KMS-11 (cell line): Measurements from ENCODE around the gene LHX1.

Experiments used
- H2AFZ ChIP-seq: fragments of 200-600 bp; sonication (generic); 2 replicates; pipeline ENCODE4 v1.6.1; 2016; ENCODE audit warnings: antibody characterized with exemption, mixed run types, low read depth
- H3K27ac ChIP-seq: fragments of 200-600 bp; sonication (generic); 2 replicates; pipeline ENCODE4 v1.6.1; 2016; ENCODE audit warnings: mild to moderate bottlenecking, mixed run types
- H3K27me3 ChIP-seq: fragments of 200-600 bp; sonication (generic); 2 replicates; pipeline ENCODE4 v1.6.1; 2017; ENCODE audit warnings: mild to moderate bottlenecking, low read depth, mixed run types, moderate library complexity; ENCODE audit not compliant: insufficient read depth
- H3K36me3 ChIP-seq: fragments of 200-600 bp; sonication (generic); 2 replicates; pipeline ENCODE4 v1.6.1; 2017; ENCODE audit warnings: mild to moderate bottlenecking, mixed run types; ENCODE audit not compliant: insufficient read depth
- H3K4me1 ChIP-seq: fragments of 200-600 bp; sonication (generic); 2 replicates; pipeline ENCODE4 v1.6.1; 2016; ENCODE audit warnings: mild to moderate bottlenecking, low read depth, mixed run types; ENCODE audit not compliant: poor library complexity, severe bottlenecking
- H3K4me2 ChIP-seq: fragments of 200-600 bp; sonication (generic); 2 replicates; pipeline ENCODE4 v1.7.0; 2016; ENCODE audit warnings: mild to moderate bottlenecking, mixed run types
- H3K4me3 ChIP-seq: fragments of 200-600 bp; sonication (generic); IDR thresholded peaks from 2 replicates; pipeline ENCODE4 v1.6.1; 2017; ENCODE audit warnings: low read depth, low read length, mixed read lengths; ENCODE audit not compliant: insufficient read depth
- H3K79me2 ChIP-seq: fragments of 200-600 bp; sonication (generic); 2 replicates; pipeline ENCODE4 v1.6.1; 2016; ENCODE audit warnings: low read depth, mixed run types; ENCODE audit not compliant: insufficient read depth
- H3K9ac ChIP-seq: fragments of 200-600 bp; sonication (generic); 2 replicates; pipeline ENCODE4 v1.6.1; 2016; ENCODE audit warnings: mild to moderate bottlenecking, mixed run types
- H4K20me1 ChIP-seq: fragments of 200-600 bp; sonication (generic); 2 replicates; pipeline ENCODE4 v1.6.1; 2016; ENCODE audit warnings: mild to moderate bottlenecking, mixed run types; ENCODE audit not compliant: insufficient read depth
- CTCF ChIP-seq: fragments of 200-600 bp; sonication (generic); conservative IDR thresholded peaks from 2 replicates; pipeline ENCODE4 v1.6.1; 2017; ENCODE audit warnings: low read depth, mild to moderate bottlenecking, antibody characterized with exemption, low read length, moderate library complexity, mixed read lengths

Gene LHX1

DNA sequence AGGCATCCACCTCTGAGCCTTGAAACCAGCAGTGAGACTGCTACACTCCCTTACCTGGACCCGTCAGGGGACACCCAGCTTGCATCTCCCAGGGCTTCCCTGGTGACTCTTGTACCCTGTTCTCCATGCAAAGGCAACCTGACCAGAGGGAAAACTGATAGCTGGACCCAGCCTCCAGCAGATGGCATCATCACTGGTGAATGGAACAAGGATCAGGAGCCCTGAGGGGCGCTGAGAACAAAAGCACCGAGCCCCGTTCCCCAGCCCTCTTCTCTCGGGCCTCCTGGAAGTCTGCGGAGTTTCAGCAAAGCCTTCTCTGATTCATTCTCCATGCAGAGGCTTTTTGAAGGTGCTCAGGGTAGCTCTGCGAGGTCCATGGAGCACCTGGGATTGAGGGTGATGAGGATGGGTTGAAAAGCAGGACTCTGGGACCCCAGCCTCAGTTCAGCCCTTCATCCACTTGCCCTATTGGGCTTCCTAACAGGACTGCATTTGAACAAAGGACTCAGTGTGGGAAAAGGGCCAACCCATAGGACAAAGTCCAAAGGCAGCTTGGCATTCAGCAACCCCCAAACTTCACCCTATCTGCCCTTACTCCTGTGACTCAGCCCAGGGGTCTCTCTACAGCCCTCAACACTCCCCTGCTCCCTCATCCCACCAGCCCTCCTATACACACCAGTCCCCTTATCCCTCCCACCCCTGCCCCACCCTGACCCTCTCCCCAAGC, 45.0 kb upstream of the LHX1 start:
- Histone ChIP-seq H3K4me2 (no peak overlapping the region), H4K20me1 (no peaks in the 10 kb centered on the region), H3K27ac (no peak overlapping the region), H3K79me2 (no peaks in the 10 kb centered on the region), H3K4me3 (no peak overlapping the region), H2AFZ (no peak overlapping the region), H3K4me1 (peaks cover 31% of the 10 kb centered on the region), H3K36me3 (no peaks in the 10 kb centered on the region), H3K9ac (no peak overlapping the region), H3K27me3 (no peaks in the 10 kb centered on the region)
- TF ChIP-seq CTCF = no peak

GRCh38 chr17:36894177-36894576, 43.1 kb upstream of the LHX1 start:
- H3K9ac ChIP-seq = no peak overlapping the region
- H3K4me2 ChIP-seq = no peak overlapping the region
- peaks cover 16% of the 10 kb centered on the region for H3K4me1 ChIP-seq
- H3K27me3 ChIP-seq = no peaks in the 10 kb centered on the region
- no peak overlapping the region for H3K27ac ChIP-seq
- no peaks in the 10 kb centered on the region for H4K20me1 ChIP-seq
- no peaks in the 10 kb centered on the region for H3K36me3 ChIP-seq
- H2AFZ ChIP-seq = no peak overlapping the region
- no peak overlapping the region for H3K4me3 ChIP-seq
- TF ChIP-seq CTCF = no peak
- H3K79me2 ChIP-seq = no peaks in the 10 kb centered on the region

- Histone ChIP-seq H3K9ac (no peak overlapping the region), H4K20me1 (no peaks in the 10 kb centered on the region), H3K4me2 (no peak overlapping the region), H3K36me3 (no peaks in the 10 kb centered on the region), H2AFZ (no peak overlapping the region), H3K27me3 (no peaks in the 10 kb centered on the region), H3K4me1 (peaks cover 8% of the 10 kb centered on the region), H3K79me2 (no peaks in the 10 kb centered on the region), H3K27ac (no peak overlapping the region), H3K4me3 (no peak overlapping the region)
- no peak for TF ChIP-seq CTCF
Measured at GRCh38 chr17:36894925-36895324, 42.4 kb upstream of the LHX1 start.

GRCh38 chr17:36899250-36900159, 37.8 kb upstream of the LHX1 start:
- Histone ChIP-seq H3K79me2 (no peaks in the 10 kb centered on the region), H3K27ac (no peak overlapping the region), H4K20me1 (no peaks in the 10 kb centered on the region), H3K36me3 (no peaks in the 10 kb centered on the region), H3K27me3 (no peaks in the 10 kb centered on the region), H3K9ac (no peak overlapping the region), H3K4me2 (no peak overlapping the region), H3K4me1 (no peaks in the 10 kb centered on the region), H3K4me3 (no peak overlapping the region), H2AFZ (no peak overlapping the region)
- TF ChIP-seq CTCF = no peak
